GM23338 (cell line): ENCODE data around the gene ARHGAP19.

Source experiments
- EZH2phosphoT487 ChIP-seq: fragments of 200-600 bp; sonication (generic); IDR thresholded peaks from one replicate; pipeline ENCODE4 v1.8.1; 2018; ENCODE audit warnings: antibody characterized with exemption; ENCODE audit not compliant: unreplicated experiment
- TF ChIP-seq, protein P1 (sequence below): IDR thresholded peaks from 2 replicates; pipeline ENCODE4 v1.6.1; 2016; ENCODE audit warnings: antibody characterized with exemption
- TF ChIP-seq, protein P2 (sequence below), 2 experiments: fragments of 200-600 bp in 1 of 2; sonication (generic) in 1 of 2; conservative IDR thresholded peaks; 2 replicates each; pipeline versions ENCODE4 v1.5.1 to v1.6.1; 2016 to 2017; ENCODE audit warnings: antibody characterized with exemption in 2 of 2, low read depth in 2 of 2, mild to moderate bottlenecking in 2 of 2, moderate library complexity in 1 of 2

DNA sequence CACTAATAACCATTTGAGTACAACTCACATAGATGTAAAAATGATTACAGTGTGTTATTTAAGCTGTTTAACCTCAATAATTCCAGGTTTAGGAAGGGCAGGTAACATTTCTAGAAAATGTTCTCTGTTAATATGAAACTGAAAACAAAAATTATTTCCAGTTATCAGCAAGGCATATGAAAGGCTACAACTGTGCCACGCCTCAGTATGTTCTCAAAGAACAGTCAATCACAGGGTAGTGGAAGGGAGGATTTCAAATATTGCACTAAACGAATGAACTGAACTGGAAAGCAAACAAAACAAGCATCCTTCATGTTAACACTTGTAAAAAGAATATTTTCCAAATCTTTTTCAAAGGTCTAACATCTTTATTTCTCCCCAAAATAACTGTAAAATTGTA, 31.3 kb downstream of the ARHGAP19 start:
- TF ChIP-seq, protein P1, sequence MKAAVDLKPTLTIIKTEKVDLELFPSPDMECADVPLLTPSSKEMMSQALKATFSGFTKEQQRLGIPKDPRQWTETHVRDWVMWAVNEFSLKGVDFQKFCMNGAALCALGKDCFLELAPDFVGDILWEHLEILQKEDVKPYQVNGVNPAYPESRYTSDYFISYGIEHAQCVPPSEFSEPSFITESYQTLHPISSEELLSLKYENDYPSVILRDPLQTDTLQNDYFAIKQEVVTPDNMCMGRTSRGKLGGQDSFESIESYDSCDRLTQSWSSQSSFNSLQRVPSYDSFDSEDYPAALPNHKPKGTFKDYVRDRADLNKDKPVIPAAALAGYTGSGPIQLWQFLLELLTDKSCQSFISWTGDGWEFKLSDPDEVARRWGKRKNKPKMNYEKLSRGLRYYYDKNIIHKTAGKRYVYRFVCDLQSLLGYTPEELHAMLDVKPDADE: no peak
- TF ChIP-seq, protein P2, sequence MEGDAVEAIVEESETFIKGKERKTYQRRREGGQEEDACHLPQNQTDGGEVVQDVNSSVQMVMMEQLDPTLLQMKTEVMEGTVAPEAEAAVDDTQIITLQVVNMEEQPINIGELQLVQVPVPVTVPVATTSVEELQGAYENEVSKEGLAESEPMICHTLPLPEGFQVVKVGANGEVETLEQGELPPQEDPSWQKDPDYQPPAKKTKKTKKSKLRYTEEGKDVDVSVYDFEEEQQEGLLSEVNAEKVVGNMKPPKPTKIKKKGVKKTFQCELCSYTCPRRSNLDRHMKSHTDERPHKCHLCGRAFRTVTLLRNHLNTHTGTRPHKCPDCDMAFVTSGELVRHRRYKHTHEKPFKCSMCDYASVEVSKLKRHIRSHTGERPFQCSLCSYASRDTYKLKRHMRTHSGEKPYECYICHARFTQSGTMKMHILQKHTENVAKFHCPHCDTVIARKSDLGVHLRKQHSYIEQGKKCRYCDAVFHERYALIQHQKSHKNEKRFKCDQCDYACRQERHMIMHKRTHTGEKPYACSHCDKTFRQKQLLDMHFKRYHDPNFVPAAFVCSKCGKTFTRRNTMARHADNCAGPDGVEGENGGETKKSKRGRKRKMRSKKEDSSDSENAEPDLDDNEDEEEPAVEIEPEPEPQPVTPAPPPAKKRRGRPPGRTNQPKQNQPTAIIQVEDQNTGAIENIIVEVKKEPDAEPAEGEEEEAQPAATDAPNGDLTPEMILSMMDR (conservative IDR thresholded peaks at IDR 0.05; ENCODE audit: low read depth in 2 of 2): no peak
- TF ChIP-seq EZH2phosphoT487: no peak
